Body of pancreas (tissue), 4 donors: ENCODE data around the gene WIPI1.

ENCODE experiments used
- CTCF ChIP-seq, 7 experiments: fragments of 450-650 bp in 4 of 7; fragments of 200-600 bp in 3 of 7; sonication (generic) in 3 of 7; IDR thresholded peaks; one replicate each; pipeline ENCODE4 v1.5.1; 2016 to 2019; ENCODE audit warnings: antibody characterized with exemption in 7 of 7
- POLR2A ChIP-seq, 3 donors: fragments of 450-650 bp; IDR thresholded peaks; one replicate each; pipeline ENCODE4 v1.6.1; 2016; ENCODE audit warnings: antibody characterized with exemption in 3 of 3, mild to moderate bottlenecking in 2 of 3

DNA sequence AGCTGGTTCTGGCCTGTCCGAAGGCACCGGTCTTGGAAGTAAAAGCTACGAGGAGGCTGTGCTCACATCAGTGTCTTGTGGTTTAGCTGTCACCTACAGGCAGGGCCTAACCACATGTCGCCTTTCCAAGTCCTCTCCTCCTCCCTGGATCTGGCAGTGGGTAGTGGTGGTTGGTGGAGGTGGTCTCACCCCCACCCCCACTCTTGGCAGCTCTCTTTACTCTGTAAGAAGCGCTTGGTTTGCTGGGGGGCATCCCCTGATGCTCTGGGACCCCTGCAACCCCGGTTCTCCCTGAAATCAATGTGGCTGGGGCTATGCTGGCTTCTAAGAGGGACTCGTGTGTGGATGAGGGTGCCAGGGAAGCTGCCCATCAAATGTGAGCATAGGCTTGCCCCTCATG lies 68.3 kb downstream of the WIPI1 start:
- TF ChIP-seq POLR2A (IDR thresholded peaks at IDR 0.05) (no peak), CTCF (IDR thresholded peaks at IDR 0.05) (no peak)
